GM12878 (cell line): ENCODE results near the gene PLTP. TPM values are rescaled to one million over a fixed set of nuclear protein-coding genes. Genes with fewer than 3 reads are reported as not detected.

Source experiments
- ATAC-seq: fragments of 200-7000 bp; cut with Tn5 transposase; 3 replicates; pipeline ENCODE4 v1.9.1; 2020; ENCODE audit warnings: mild to moderate bottlenecking, moderate library complexity
- BruUV-seq: library from RNA; stranded (reverse); fragments of 400-500 nt; replicated peaks from 2 replicates; lab custom pipeline; 2021; lab: Mats Ljungman, UMichigan
- CTCF ChIA-PET: fragments of 300-600 bp; sonication (Branson Sonifier 250); formaldehyde crosslinking; extraction: SDS; loops from one replicate; lab custom pipeline; 2021; ENCODE audit warnings: inconsistent platforms; lab: Yijun Ruan, JAX
- POLR2A ChIA-PET: fragments of 350-600 bp; formaldehyde crosslinking; extraction: SDS; loops from one replicate; lab custom pipeline; 2021; ENCODE audit warnings: inconsistent platforms; lab: Charles Lee
- RAD21 ChIA-PET: fragments of 300-600 bp; sonication (Branson Sonifier 250); formaldehyde crosslinking; loops from one replicate; lab custom pipeline; 2023; ENCODE audit warnings: antibody characterized with exemption; ENCODE audit not compliant: unreplicated experiment; lab: Charles Lee
- SMC1A ChIA-PET: fragments of 300-600 bp; sonication (Branson Sonifier 250); formaldehyde crosslinking; loops from one replicate; lab custom pipeline; 2023; ENCODE audit not compliant: unreplicated experiment, uncharacterized antibody; lab: Charles Lee
- DNase-seq: peaks from one replicate; pipeline ENCODE4 v3.0.0-alpha.2; 2011; ENCODE audit warnings: low read depth, low spot score
- FAIRE-seq: peaks from 3 replicates; lab custom pipeline; 2011; peaks lifted over from hg19 to GRCh38; lab: Jason Lieb, UNC
- H2AFZ ChIP-seq: 2 replicates; pipeline ENCODE4 v1.6.0; 2011; ENCODE audit warnings: low read depth, low read length, control low read depth; ENCODE audit not compliant: control insufficient read depth
- H3K27ac ChIP-seq: 2 replicates; pipeline ENCODE4 v1.5.1; 2011; ENCODE audit warnings: control low read depth; ENCODE audit not compliant: control insufficient read depth, insufficient read depth
- H3K27me3 ChIP-seq, 2 experiments: replicated peaks in 1 of 2; 2 replicates each; pipeline versions ENCODE4 v1.6.0 to v1.6.1; 2011; ENCODE audit warnings: low read length in 1 of 2; ENCODE audit not compliant: control insufficient read depth in 2 of 2, insufficient read depth in 2 of 2
- H3K36me3 ChIP-seq, 2 experiments: 2 replicates each; pipeline ENCODE4 v1.5.1; 2011; ENCODE audit warnings: low read length in 1 of 2; ENCODE audit not compliant: control insufficient read depth in 2 of 2, insufficient read depth in 2 of 2
- H3K4me1 ChIP-seq: 2 replicates; pipeline ENCODE4 v1.6.1; 2011; ENCODE audit warnings: mild to moderate bottlenecking, low read length, moderate library complexity, mixed read lengths; ENCODE audit not compliant: control insufficient read depth, insufficient read depth
- H3K4me2 ChIP-seq: 2 replicates; pipeline ENCODE4 v1.6.0; 2011; ENCODE audit warnings: control low read depth; ENCODE audit not compliant: control insufficient read depth, insufficient read depth
- H3K4me3 ChIP-seq: fragments of 200-600 bp; sonication (generic); 2 replicates; pipeline ENCODE4 v1.5.1; 2016
- H3K79me2 ChIP-seq: 2 replicates; pipeline ENCODE4 v1.6.0; 2011; ENCODE audit warnings: low read length; ENCODE audit not compliant: control insufficient read depth, insufficient read depth
- H3K9ac ChIP-seq: 2 replicates; pipeline ENCODE4 v1.8.0; 2011; ENCODE audit warnings: low read length, control low read depth, mixed read lengths; ENCODE audit not compliant: control insufficient read depth, insufficient read depth
- H3K9me3 ChIP-seq: replicated peaks from 3 replicates; pipeline ENCODE4 v1.5.1; 2011; ENCODE audit warnings: mild to moderate bottlenecking, low read length; ENCODE audit not compliant: control insufficient read depth, insufficient read depth
- H4K20me1 ChIP-seq: 2 replicates; pipeline ENCODE4 v1.6.0; 2011; ENCODE audit not compliant: control insufficient read depth, insufficient read depth
- CHD1 ChIP-seq: IDR thresholded peaks from 2 replicates; pipeline ENCODE4 v1.6.1; 2012; ENCODE audit warnings: low read depth, low read length, improper control_type of control experiment
- CREB1 ChIP-seq: IDR thresholded peaks from 2 replicates; pipeline ENCODE4 v1.6.1; 2012; ENCODE audit warnings: low read depth, mild to moderate bottlenecking, inconsistent platforms
- EP300 ChIP-seq, 2 experiments: fragments of 150-350 bp in 1 of 2; IDR thresholded peaks; 2 replicates each; pipeline ENCODE4 v1.6.1; 2011 to 2012; ENCODE audit warnings: low read depth in 2 of 2, low read length in 2 of 2, borderline replicate concordance in 1 of 2, improper control_type of control experiment in 1 of 2, inconsistent platforms in 1 of 2; ENCODE audit not compliant: control insufficient read depth in 1 of 2
- HDAC2 ChIP-seq: fragments of 200-600 bp; sonication (generic); IDR thresholded peaks from 2 replicates; pipeline ENCODE4 v1.6.1; 2017
- NR2C1 ChIP-seq: fragments of 450-650 bp; IDR thresholded peaks from 2 replicates; pipeline ENCODE4 v1.6.1; 2017; ENCODE audit warnings: antibody characterized with exemption, mild to moderate bottlenecking, moderate library complexity
- PML ChIP-seq: IDR thresholded peaks from 2 replicates; pipeline ENCODE4 v1.6.1; 2012; ENCODE audit warnings: low read length, inconsistent platforms
- POLR2AphosphoS5 ChIP-seq: IDR thresholded peaks from 2 replicates; pipeline ENCODE4 v1.6.1; 2011; ENCODE audit warnings: mild to moderate bottlenecking, low read length, inconsistent platforms
- SIX5 ChIP-seq: IDR thresholded peaks from 2 replicates; pipeline ENCODE4 v1.6.1; 2011; ENCODE audit warnings: mild to moderate bottlenecking, low read depth, low read length, moderate library complexity; ENCODE audit not compliant: severe bottlenecking
- SMARCA5 ChIP-seq: fragments of 450-650 bp; IDR thresholded peaks from 2 replicates; pipeline ENCODE4 v1.6.1; 2017; ENCODE audit warnings: mild to moderate bottlenecking
- SREBF1 ChIP-seq: IDR thresholded peaks from 2 replicates; pipeline ENCODE4 v1.6.1; 2012; ENCODE audit warnings: mild to moderate bottlenecking, low read length
- STAT1 ChIP-seq: fragments of 450-650 bp; conservative IDR thresholded peaks from 2 replicates; pipeline ENCODE4 v1.6.1; 2014; ENCODE audit warnings: antibody characterized with exemption, mild to moderate bottlenecking
- TAF1 ChIP-seq: IDR thresholded peaks from 2 replicates; pipeline ENCODE4 v1.6.1; 2011; ENCODE audit warnings: mild to moderate bottlenecking, low read depth, low read length, borderline replicate concordance
- TARDBP ChIP-seq: IDR thresholded peaks from 2 replicates; pipeline ENCODE4 v1.6.1; 2016; ENCODE audit warnings: borderline replicate concordance
- ZNF274 ChIP-seq: IDR thresholded peaks from one replicate; pipeline ENCODE4 v1.8.0; 2011; ENCODE audit not compliant: insufficient read length, insufficient read depth
- WGBS: methylation state at CpG from one replicate; pipeline ENCODE4 v1.1.6; 2016; ENCODE audit warnings: low lambda C conversion rate; ENCODE audit not compliant: insufficient replicate concordance, insufficient coverage; ENCODE audit errors: missing lambda C conversion rate; 5-methylcytosine and 5-hydroxymethylcytosine counted together
- in situ Hi-C: fragments of 300-500 bp; cut with MboI; formaldehyde crosslinking; loops from 9 replicates; pipeline ENCODE4 v1.14.3; 2018; ENCODE audit warnings: mixed read lengths
- intact Hi-C: fragments of 100-400 bp; cut with micrococcal nuclease; formaldehyde crosslinking; loops from one replicate; pipeline ENCODE4 v1.14.2; 2022; ENCODE audit not compliant: unreplicated experiment
- polyA plus RNA-seq, 11 experiments: library from polyadenylated mRNA; depleted of rRNA in 4 of 11; unstranded in 6 of 11; stranded (reverse) in 5 of 11; fragments of >200 nt; fragmentation: Nextera tagmentation in 4 of 11; fragmentation: Illumina TruSeq in 1 of 11; extraction: Ambion mirVana in 4 of 11; extraction: Trizol in 1 of 11; gene quantifications; 1 replicate in 1 of 11; 2 replicates in 10 of 11; pipeline versions ENCODE4 v1.2.1 to v1.2.3, GENCODE V29; 2011 to 2016; ENCODE audit warnings: inconsistent platforms in 2 of 11, missing spikeins in 2 of 11, low read depth in 1 of 11
- total RNA-seq, 4 experiments: library from RNA; depleted of rRNA in 3 of 4; stranded (reverse); fragments of >200 nt in 3 of 4; fragmentation: Illumina TruSeq in 1 of 4; extraction: Trizol in 1 of 4; gene quantifications; 2 replicates each; pipeline versions ENCODE4 v1.2.1 to v1.2.3, GENCODE V29; 2013 to 2021
- TF ChIP-seq, protein P1 (sequence below): fragments of 150-350 bp; IDR thresholded peaks from 2 replicates; pipeline ENCODE4 v1.6.1; 2014; ENCODE audit warnings: mild to moderate bottlenecking, low read depth, low read length
- TF ChIP-seq, protein P2 (sequence below): fragments of 450-650 bp; IDR thresholded peaks from 2 replicates; pipeline ENCODE4 v1.6.1; 2014; ENCODE audit warnings: mild to moderate bottlenecking
- TF ChIP-seq, protein P3 (sequence below): IDR thresholded peaks from 2 replicates; pipeline ENCODE4 v1.6.1; 2011; ENCODE audit warnings: borderline replicate concordance, low read depth, mild to moderate bottlenecking, moderate library complexity, mixed read lengths, low read length; ENCODE audit not compliant: insufficient read depth; ENCODE audit errors: extremely low read length

The PLTP gene
- total and polyA plus RNA-seq, 10 of the 15 experiments (the other 5 are each of a cell fraction or from before 2014, with no cell fraction given), result 1.6 to 17.0 (median 7.6) TPM

DNA sequence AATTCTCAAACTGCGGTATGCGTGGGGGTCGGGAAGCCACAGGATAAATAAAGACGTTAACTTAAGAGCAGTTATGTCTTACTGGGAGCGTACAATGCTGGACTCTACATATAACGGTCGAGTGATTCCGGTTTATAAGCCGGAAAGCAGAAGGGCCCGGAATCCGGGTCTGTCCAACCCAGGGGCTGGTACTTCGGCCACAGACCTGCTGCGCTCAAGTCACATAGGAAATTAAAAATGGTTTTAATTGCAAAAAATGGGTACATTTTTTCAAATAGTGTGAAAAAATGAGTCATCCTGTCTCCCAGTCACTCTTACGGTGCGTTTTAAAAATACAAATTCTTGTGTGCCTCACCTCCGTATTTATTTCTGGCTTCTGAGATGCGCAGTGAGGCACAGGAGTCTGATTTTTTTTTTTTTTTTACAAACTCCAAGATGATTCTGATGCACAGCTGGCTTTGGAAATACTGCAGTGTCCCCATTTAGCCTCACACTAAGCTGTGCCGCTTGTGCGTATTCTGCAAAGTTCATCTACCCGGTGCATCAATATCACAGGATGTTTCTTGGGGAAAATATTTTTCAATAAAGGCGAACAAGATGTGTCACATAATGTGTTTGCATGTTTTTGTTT is 23.6 kb upstream of the PLTP start (continued):
- no peak for TF ChIP-seq CHD1
- no peak for TF ChIP-seq PML

DNA sequence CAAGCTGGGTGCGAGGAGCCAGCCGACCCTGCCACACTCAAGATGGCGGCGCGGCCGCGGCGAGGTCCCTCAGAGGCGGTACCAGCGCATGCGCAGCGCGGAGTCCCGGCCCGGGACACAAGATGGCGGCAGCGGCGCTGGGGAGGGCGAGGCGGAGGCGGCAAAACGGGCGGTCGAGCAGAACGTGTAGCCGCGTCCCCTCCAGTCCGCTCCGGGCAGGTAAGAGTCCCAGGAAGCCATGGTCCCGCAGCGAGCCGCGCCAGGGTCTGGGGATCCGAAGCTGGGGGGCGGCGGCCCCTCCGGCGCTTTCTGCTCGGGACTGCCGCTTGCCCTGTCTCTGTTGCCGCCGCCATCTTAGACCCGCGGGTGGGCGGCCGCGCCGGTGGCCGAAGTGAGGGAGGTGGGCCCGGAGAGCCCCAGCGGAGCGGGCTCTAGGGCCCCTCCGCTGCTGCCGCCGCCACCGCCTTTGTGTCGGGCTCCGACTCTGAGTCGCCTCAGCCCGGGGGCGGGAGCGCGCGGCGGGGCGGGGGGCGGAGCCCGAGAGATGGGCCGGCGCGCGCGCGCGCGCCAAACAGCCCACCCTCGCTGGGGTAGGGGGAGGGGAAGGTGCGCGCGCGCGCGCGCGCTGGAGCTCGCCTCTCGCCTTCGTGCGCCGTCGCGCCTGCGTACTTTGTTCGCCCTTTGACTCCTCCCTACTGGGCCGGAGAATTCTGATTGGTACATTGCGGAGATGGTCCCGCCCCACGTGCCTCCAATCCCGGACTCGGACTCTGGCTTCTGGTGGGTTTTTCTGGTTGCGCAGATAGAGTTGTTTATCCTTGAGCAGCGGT is 22.8 kb upstream of the PLTP start, which contains the start of gene PCIF1:
Gene PCIF1 (plus strand): TSS at position 98 of the 830 bp plus-strand sequence. CDS start 4,317 bp downstream, outside the sequence.
- ChIA-PET CTCF (interaction anchor here (0.7 to 6.5 kb wide), 14 partner anchors 15 to 135 kb away, joined by 3 to 79 read pairs (median 4); partner anchors contain the start of gene ZSWIM1), RAD21 (interaction anchor here (1.0 to 5.5 kb wide), 12 partner anchors 12 to 122 kb away, joined by 3 to 66 read pairs (median 7); partner anchors contain the start of gene ZSWIM1), POLR2A (interaction anchor here (0.6 to 2.9 kb wide), 37 partner anchors 8 to 1057 kb away, joined by 3 to 50 read pairs (median 5); partner anchors contain the start of genes ACOT8, CTSA, NEURL2 and PLTP), SMC1A (interaction anchor here (1.0 to 4.1 kb wide), 12 partner anchors 12 to 136 kb away, joined by 3 to 33 read pairs (median 5); partner anchors contain the start of genes ACOT8, CTSA, NEURL2 and SNX21)
- Histone ChIP-seq H2AFZ (peak within 1 kb of the TSS; percentile 91), H3K9ac (peak within 1 kb of the TSS; percentile 97), H3K4me1 (peaks cover 5% of the 10 kb centered on the region; the same call in 1 of the 2 replicates), H3K27ac (peak within 1 kb of the TSS; percentile 97), H3K4me3 (peak within 1 kb of the TSS; percentile 81), H3K27me3 (no peaks in the 10 kb centered on the region), H3K4me2 (peak within 1 kb of the TSS; percentile 93), H3K9me3 (no peaks in the 10 kb centered on the region), H3K36me3 (peaks cover 10 to 12% of the 10 kb centered on the region in 2 experiments; a peak in 3 of 4 replicates), H4K20me1 (no peaks in the 10 kb centered on the region), H3K79me2 (peaks cover 23% of the 10 kb centered on the region)
- no TSS peak for BruUV-seq
- WGBS, result 1% methylated on average over 60 of the region's 102 CpGs
- peak; percentile 87 for ATAC-seq
- peak; percentile 96 for FAIRE-seq
- DNase-seq, result peak; percentile 93
- intact Hi-C loops (loop anchor here (1.0 to 2.0 kb wide), 3 partner anchors 36 to 78 kb away; partner anchors contain the start of genes ACOT8, CTSA, NEURL2 and ZSWIM3), in situ Hi-C loops (no loop called here)
- TF ChIP-seq HDAC2, result no peak
- TF ChIP-seq, protein P1, sequence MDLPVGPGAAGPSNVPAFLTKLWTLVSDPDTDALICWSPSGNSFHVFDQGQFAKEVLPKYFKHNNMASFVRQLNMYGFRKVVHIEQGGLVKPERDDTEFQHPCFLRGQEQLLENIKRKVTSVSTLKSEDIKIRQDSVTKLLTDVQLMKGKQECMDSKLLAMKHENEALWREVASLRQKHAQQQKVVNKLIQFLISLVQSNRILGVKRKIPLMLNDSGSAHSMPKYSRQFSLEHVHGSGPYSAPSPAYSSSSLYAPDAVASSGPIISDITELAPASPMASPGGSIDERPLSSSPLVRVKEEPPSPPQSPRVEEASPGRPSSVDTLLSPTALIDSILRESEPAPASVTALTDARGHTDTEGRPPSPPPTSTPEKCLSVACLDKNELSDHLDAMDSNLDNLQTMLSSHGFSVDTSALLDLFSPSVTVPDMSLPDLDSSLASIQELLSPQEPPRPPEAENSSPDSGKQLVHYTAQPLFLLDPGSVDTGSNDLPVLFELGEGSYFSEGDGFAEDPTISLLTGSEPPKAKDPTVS, result no peak
- TF ChIP-seq STAT1, result peak; percentile 81
- TF ChIP-seq, protein P2, sequence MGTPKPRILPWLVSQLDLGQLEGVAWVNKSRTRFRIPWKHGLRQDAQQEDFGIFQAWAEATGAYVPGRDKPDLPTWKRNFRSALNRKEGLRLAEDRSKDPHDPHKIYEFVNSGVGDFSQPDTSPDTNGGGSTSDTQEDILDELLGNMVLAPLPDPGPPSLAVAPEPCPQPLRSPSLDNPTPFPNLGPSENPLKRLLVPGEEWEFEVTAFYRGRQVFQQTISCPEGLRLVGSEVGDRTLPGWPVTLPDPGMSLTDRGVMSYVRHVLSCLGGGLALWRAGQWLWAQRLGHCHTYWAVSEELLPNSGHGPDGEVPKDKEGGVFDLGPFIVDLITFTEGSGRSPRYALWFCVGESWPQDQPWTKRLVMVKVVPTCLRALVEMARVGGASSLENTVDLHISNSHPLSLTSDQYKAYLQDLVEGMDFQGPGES, result 0 out of 2 replicates have a peak, but pooled peaks have one; percentile 50
- TF ChIP-seq, protein P3, sequence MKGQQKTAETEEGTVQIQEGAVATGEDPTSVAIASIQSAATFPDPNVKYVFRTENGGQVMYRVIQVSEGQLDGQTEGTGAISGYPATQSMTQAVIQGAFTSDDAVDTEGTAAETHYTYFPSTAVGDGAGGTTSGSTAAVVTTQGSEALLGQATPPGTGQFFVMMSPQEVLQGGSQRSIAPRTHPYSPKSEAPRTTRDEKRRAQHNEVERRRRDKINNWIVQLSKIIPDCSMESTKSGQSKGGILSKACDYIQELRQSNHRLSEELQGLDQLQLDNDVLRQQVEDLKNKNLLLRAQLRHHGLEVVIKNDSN, result peak; percentile 77
- TF ChIP-seq TAF1, result peak; percentile 98
- 0 out of 2 replicates have a peak, but pooled peaks have one; percentile 43 for TF ChIP-seq TARDBP
- no peak for TF ChIP-seq SREBF1
- peak; percentile 88 for TF ChIP-seq SIX5
- TF ChIP-seq CREB1, result no peak; the same call in none of the 2 replicates
- no peak for TF ChIP-seq EP300 (IDR thresholded peaks at IDR 0.05; ENCODE audit: borderline replicate concordance in 1 of 2, control insufficient read depth in 1 of 2, low read depth in 2 of 2, low read length in 2 of 2)
- TF ChIP-seq SMARCA5, result peak; percentile 92
- TF ChIP-seq NR2C1, result peak; percentile 85
- TF ChIP-seq ZNF274, result no peak
- TF ChIP-seq POLR2AphosphoS5, result peak; percentile 96
